GM12801 (cell line): Measurements from ENCODE around the gene PCDHA6.
"Not testable (repeated sequence)": the region's sequence is repeated elsewhere in the genome, so short reads cannot be mapped to it uniquely, and the experiment has no call there.

ENCODE experiments used
- TF ChIP-seq, protein P1 (sequence below): IDR thresholded peaks from one replicate; pipeline ENCODE4 v1.5.1; 2011; ENCODE audit warnings: control low read depth; ENCODE audit not compliant: insufficient read length; ENCODE audit errors: extremely low read depth

The PCDHA6 gene

DNA sequence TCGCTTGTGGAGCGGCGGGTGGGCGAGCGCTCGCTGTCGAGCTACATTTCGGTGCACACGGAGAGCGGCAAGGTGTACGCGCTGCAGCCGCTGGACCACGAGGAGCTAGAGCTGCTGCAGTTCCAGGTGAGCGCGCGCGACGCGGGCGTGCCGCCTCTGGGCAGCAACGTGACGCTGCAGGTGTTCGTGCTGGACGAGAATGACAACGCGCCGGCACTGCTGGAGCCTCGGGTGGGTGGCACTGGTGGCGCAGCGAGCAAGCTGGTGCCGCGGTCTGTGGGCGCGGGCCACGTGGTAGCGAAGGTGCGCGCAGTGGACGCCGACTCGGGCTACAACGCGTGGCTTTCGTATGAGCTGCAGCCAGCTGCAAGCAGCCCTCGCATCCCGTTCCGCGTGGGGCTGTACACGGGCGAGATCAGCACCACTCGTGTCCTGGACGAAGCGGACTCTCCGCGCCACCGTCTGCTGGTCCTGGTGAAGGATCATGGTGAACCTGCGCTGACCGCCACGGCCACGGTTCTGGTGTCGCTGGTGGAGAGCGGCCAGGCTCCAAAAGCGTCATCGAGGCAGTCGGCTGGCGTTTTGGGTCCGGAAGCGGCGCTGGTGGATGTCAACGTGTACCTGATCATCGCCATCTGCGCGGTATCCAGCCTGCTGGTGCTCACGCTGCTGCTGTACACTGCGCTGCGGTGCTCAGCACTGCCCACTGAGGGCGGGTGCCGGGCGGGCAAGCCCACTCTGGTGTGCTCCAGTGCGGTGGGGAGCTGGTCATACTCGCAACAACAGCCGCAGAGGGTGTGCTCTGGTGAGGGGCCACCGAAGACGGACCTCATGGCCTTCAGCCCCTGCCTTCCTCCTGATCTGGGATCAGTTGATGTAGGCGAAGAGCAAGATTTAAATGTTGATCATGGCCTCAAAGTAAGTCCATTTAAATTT, 15.3 kb downstream of the PCDHA6 start:
- TF ChIP-seq, protein P1, sequence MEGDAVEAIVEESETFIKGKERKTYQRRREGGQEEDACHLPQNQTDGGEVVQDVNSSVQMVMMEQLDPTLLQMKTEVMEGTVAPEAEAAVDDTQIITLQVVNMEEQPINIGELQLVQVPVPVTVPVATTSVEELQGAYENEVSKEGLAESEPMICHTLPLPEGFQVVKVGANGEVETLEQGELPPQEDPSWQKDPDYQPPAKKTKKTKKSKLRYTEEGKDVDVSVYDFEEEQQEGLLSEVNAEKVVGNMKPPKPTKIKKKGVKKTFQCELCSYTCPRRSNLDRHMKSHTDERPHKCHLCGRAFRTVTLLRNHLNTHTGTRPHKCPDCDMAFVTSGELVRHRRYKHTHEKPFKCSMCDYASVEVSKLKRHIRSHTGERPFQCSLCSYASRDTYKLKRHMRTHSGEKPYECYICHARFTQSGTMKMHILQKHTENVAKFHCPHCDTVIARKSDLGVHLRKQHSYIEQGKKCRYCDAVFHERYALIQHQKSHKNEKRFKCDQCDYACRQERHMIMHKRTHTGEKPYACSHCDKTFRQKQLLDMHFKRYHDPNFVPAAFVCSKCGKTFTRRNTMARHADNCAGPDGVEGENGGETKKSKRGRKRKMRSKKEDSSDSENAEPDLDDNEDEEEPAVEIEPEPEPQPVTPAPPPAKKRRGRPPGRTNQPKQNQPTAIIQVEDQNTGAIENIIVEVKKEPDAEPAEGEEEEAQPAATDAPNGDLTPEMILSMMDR: no peak

DNA sequence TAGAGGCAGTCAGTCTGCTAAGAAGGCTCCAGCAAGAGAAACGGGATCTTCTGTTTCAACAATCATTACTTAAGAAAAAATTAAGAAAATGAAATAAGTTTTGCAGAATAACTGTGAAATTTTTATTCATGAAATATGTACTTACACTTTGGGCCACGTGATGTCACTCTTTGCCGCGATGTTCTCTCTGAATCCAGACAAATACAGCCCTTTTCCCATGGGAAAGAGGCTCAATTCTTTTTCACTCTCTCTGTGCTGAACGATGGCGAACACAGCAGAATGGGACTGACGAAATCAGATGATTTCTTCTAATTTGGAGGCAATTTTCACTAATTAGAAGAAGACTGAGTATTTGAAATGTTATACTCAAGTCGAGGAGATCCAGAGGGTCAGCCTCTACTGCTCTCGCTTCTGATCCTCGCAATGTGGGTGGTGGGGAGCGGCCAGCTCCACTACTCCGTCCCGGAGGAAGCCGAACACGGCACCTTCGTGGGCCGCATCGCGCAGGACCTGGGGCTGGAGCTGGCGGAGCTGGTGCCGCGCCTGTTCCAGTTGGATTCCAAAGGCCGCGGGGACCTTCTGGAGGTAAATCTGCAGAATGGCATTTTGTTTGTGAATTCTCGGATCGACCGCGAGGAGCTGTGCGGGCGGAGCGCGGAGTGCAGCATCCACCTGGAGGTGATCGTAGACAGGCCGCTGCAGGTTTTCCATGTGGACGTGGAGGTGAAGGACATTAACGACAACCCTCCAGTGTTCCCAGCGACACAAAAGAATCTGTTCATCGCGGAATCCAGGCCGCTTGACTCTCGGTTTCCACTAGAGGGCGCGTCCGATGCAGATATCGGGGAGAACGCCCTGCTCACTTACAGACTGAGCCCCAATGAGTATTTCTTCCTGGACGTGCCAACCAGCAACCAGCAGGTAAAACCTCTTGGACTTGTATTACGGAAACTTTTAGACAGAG, 20.7 kb downstream of the PCDHA6 start, which contains the start of gene PCDHA9:
Gene PCDHA9, plus strand, starts transcription at position 244 of the 964 bp plus-strand sequence. Its CDS starts 114 bp downstream, at position 358.
- TF ChIP-seq, protein P1: not testable (repeated sequence)

DNA sequence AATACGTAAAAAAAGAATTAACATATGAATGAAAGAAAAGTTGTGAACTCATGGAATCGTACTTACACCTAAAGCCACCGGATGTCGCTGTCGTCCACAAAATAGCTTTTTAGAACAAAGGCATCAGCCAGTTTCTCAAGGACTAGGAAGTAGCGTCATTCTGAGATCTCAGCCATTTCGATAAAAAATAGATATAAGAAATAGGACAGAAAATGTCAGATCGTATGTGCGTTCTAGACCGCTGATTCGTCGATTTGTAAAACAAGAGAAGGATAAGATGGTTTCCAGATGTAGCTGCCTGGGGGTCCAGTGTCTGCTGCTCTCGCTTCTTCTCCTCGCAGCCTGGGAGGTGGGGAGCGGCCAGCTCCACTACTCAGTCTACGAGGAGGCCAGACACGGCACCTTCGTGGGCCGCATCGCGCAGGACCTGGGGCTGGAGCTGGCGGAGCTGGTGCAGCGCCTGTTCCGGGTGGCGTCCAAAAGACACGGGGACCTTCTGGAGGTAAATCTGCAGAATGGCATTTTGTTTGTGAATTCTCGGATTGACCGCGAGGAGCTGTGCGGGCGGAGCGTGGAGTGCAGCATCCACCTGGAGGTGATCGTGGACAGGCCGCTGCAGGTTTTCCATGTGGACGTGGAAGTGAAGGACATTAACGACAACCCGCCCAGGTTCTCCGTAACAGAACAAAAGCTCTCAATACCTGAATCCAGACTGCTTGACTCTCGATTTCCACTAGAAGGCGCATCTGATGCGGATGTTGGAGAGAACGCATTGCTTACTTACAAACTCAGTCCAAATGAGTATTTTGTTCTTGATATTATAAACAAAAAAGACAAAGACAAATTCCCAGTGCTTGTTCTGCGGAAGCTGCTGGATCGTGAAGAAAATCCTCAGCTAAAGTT, 28.3 kb downstream of the PCDHA6 start, which contains the start of gene PCDHA10:
Gene PCDHA10, plus strand, starts transcription at position 126 of the 903 bp plus-strand sequence. Its CDS starts 152 bp downstream, at position 278.
- TF ChIP-seq, protein P1: no peak

DNA sequence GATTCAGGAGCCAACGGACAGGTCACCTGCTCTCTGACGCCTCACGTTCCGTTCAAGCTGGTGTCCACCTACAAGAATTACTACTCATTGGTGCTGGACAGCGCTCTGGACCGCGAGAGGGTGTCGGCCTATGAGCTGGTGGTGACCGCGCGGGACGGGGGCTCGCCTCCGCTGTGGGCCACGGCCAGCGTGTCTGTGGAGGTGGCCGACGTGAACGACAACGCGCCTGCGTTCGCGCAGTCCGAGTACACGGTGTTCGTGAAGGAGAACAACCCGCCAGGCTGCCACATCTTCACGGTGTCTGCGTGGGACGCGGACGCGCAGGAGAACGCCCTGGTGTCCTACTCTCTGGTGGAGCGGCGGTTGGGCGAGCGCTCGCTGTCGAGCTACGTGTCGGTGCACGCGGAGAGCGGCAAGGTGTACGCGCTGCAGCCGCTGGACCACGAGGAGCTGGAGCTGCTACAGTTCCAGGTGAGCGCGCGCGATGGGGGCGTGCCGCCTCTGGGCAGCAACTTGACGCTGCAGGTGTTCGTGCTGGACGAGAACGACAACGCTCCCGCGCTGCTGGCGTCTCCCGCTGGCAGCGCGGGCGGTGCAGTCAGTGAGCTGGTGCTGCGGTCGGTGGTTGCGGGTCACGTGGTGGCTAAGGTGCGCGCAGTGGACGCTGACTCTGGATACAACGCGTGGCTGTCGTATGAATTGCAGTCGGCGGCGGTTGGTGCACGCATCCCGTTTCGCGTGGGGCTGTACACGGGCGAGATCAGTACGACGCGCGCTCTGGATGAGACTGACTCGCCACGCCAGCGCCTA, 29.6 kb downstream of the PCDHA6 start:
- TF ChIP-seq, protein P1: no peak

DNA sequence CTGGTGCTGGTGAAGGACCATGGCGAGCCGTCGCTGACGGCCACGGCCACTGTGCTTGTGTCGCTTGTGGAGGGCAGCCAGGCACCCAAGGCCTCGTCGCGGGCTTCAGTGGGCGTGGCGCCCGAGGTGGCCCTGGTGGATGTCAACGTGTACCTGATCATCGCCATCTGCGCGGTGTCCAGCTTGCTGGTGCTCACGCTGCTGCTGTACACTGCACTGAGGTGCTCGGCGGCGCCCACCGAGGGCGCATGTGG, 30.2 kb downstream of the PCDHA6 start:
- TF ChIP-seq, protein P1: no peak

- TF ChIP-seq, protein P1: no peak
These were observed 34.9 kb downstream of the PCDHA6 start for GRCh38 chr5:140862441-140863295.
